K562 treated with DMSO at 1 percent for 12 hours (cell line): ENCODE data around the gene SLC12A4. TPM values are rescaled to one million over a fixed set of nuclear protein-coding genes. Genes with fewer than 3 reads are reported as not detected.

ENCODE experiments used
- total RNA-seq: library from RNA; unstranded; fragments of 300-600 nt; gene quantifications from 2 replicates; pipeline ENCODE4 v1.2.3, GENCODE V29; 2022; ENCODE audit not compliant: insufficient read depth

Gene SLC12A4
- 12.0 and 20.0 TPM in 2 replicates for total RNA-seq

GRCh38 chr16:67968400-67969253 lies at the start of gene SLC12A4:
Gene SLC12A4 (minus strand): TSS chr16:67968637. CDS start chr16:67968553, 84 bp downstream.

GRCh38 chr16:68015681-68016080 lies 47.2 kb upstream of the SLC12A4 start, which contains the start of gene DPEP2NB:
Gene DPEP2NB (minus strand): TSS chr16:68015911. CDS start chr16:68015770, 141 bp downstream.

GRCh38 chr16:67998779-67999688 lies 30.6 kb upstream of the SLC12A4 start, which contains the start of gene DPEP2:
Gene DPEP2 (minus strand): TSS chr16:67999484. CDS start chr16:67993212, 6,272 bp downstream.

GRCh38 chr16:67979955-67980678 lies 11.7 kb upstream of the SLC12A4 start, which contains the start of gene DPEP3:
Gene DPEP3 (minus strand): TSS chr16:67980499. CDS start chr16:67980380, 119 bp downstream.

GRCh38 chr16:67943619-67944504 lies 24.6 kb downstream of the SLC12A4 start, which contains the start of gene LCAT:
Gene LCAT (minus strand): TSS chr16:67944120. CDS start chr16:67944101, 19 bp downstream.

GRCh38 chr16:67936124-67936879 lies 32.1 kb downstream of the SLC12A4 start, which contains the start of gene PSMB10:
Gene PSMB10 (minus strand): TSS chr16:67936850. CDS start chr16:67936749, 101 bp downstream.

GRCh38 chr16:67931712-67932461 lies 36.5 kb downstream of the SLC12A4 start, which contains the start of gene CTRL:
Gene CTRL (minus strand): TSS chr16:67931862. CDS start chr16:67931852, 10 bp downstream.

Other genes with a start within 250 kb of the SLC12A4 start
- gene GFOD2, start 249.3 kb downstream of the SLC12A4 start, total RNA-seq = 12.6 and 16.6 TPM in 2 replicates
- 5.9 and 18.0 TPM in 2 replicates for gene RANBP10, start 162.1 kb downstream of the SLC12A4 start, total RNA-seq
- gene TSNAXIP1, start 161.7 kb downstream of the SLC12A4 start, total RNA-seq = not detected in 2 replicates
- 42.8 and 44.4 TPM in 2 replicates for gene THAP11, start 126.3 kb downstream of the SLC12A4 start, total RNA-seq
- 73.0 and 85.5 TPM in 2 replicates for gene NUTF2, start 121.7 kb downstream of the SLC12A4 start, total RNA-seq
- 49.8 and 70.8 TPM in 2 replicates for gene CENPT, start 120.9 kb downstream of the SLC12A4 start, total RNA-seq
- 44.1 and 77.8 TPM in 2 replicates for gene EDC4, start 95.6 kb downstream of the SLC12A4 start, total RNA-seq
- gene NRN1L, start 83.8 kb downstream of the SLC12A4 start, total RNA-seq = 3.5 and 4.0 TPM in 2 replicates
- gene PSKH1, start 75.4 kb downstream of the SLC12A4 start, total RNA-seq = 26.9 and 37.2 TPM in 2 replicates
- 1.0 and 1.2 TPM in 2 replicates for gene CTRL, start 36.8 kb downstream of the SLC12A4 start, total RNA-seq
- gene PSMB10, start 31.8 kb downstream of the SLC12A4 start, total RNA-seq = 68.4 and 108 TPM in 2 replicates
- 5.9 and 13.3 TPM in 2 replicates for gene LCAT, start 24.5 kb downstream of the SLC12A4 start, total RNA-seq
- not detected in 2 replicates for gene DPEP3, start 11.9 kb upstream of the SLC12A4 start, total RNA-seq
- 1.7 and 4.6 TPM in 2 replicates for gene DPEP2, start 30.8 kb upstream of the SLC12A4 start, total RNA-seq
- gene DPEP2NB, start 47.3 kb upstream of the SLC12A4 start, total RNA-seq = not detected in 2 replicates
- gene DDX28, start 54.6 kb upstream of the SLC12A4 start, total RNA-seq = 12.3 and 13.7 TPM in 2 replicates
- 8.5 and 13.1 TPM in 2 replicates for gene DUS2, start 54.6 kb upstream of the SLC12A4 start, total RNA-seq
- 12.5 and 41.1 TPM in 2 replicates for gene NFATC3, start 116.7 kb upstream of the SLC12A4 start, total RNA-seq